GM18511 (cell line): ENCODE results near the gene GPR107.

Experiments
- ATAC-seq: cut with Tn5 transposase; IDR thresholded peaks from one replicate; pipeline ENCODE4 v1.9.1; 2021; ENCODE audit warnings: mild to moderate bottlenecking, moderate library complexity; ENCODE audit not compliant: unreplicated experiment

The GPR107 gene

GRCh38 chr9:130128733-130129431 is 75.2 kb downstream of the GPR107 start:
- peak; percentile 71 for ATAC-seq

- no peak for ATAC-seq
Observed at GRCh38 chr9:130129432-130130061, 75.8 kb downstream of the GPR107 start.

GRCh38 chr9:130132746-130133145 is 79.0 kb downstream of the GPR107 start:
- ATAC-seq: no peak

DNA sequence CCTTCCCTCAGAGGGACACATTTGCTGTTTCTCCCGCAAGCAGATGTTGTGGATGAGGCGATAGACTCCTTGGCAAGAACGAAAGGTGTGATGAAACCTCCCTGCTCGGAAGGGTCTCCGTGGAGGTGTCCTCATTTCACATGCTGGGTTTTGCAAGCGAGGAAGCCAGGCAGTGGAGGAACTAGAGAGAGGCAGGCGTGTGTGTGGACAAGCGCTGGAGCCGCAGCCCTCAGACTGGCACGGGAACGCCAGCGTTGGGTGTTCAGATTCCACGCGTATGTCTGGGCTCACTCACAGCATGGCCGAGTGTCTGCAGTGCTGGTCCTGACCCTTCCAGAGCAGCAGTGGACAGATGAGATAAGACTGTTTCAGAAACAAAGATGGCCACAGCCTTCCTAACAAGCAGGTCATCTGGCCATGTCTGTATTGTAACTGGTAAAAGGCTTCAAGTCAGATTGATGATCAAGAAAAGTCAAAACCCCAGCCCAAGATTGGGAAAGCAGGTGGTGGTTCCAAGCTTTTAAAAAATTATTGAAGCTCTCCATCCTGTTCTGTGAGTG is 83.5 kb downstream of the GPR107 start:
- no peak for ATAC-seq

DNA sequence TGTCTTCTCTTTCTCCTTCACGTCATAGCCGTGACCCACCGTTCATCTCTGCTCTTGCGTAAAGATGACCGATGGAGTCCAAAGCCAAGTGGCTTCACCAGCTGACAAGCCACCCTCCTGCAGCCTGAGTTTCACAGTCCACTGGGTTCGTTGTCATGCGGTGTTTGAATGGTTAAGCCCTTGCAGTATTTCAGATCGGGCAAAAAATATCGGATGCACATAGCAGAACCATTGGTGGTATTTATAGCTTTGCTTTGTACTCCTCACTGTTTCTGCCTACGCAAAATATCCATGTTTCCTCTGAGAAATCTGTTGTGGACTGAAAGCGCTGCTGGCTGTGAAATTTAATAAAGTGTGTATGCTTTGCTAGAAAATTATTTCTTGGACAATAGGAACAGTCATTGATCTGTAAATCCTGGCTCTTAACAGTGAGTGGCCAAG is 84.0 kb downstream of the GPR107 start:
- no peak for ATAC-seq

DNA sequence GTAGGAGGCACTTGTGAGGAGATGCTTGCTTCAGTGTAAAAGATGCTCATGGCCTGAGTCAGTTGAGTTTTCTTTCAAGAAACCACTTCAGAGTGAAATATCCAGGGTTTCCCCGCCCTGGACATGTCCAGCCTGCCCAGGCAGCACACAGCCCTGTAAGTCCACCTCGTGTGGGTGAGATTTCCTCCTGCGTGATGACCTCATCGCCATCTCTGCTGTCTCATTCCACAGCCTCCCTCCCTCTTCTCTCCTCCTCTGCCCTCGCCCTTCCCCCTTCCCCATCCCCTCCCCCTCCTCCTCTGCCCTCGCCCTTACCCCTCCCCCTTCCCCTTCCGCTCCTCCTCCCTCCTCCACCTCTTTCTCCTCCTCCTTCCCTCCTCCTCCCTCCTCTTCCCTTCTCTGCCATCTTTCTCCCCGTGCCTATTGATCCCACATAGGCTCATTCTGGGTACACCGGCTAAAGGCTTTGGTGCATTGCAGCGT is 84.5 kb downstream of the GPR107 start:
- ATAC-seq: no peak

DNA sequence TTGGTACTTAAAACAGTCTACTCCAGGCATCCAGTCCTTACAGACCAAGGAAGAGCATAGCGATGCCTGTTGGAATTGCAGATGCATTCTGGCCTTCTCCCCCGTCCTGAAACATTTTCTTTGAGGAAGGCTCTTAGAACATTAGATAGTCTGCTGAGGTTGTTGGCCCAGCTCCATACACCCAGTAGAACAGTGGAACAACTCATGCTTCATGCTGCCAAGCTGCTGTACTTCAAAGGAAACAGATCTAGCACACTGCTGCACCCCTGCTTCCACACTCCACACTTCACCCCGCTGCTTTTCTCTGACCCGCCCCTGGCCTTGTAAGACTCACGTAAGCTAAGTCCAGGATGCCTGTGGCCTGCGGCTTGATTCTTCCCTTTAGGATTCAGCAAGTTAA is 85.1 kb downstream of the GPR107 start:
- ATAC-seq: no peak

DNA sequence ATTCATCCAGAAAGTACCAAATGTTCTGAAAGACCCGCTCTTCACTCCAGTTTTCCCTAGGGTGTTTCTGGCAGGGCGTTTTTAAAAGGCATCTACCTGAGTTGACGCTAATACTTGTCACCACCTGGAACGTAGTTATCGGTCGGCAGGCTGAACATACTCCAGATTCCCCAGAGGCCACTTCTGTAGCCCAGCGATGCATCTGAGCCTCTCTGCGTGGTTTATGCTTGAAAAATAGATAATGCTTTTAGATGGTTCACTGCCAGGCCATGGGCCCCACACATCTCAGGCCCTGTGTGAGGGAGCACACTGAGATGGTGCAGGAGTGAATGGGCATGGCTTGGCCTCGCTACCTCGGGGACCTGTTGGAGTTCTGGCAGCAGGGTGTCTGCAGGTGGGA is 85.5 kb downstream of the GPR107 start:
- no peak for ATAC-seq

- ATAC-seq: no peak
Observed at GRCh38 chr9:130140706-130141105, 87.0 kb downstream of the GPR107 start.

DNA sequence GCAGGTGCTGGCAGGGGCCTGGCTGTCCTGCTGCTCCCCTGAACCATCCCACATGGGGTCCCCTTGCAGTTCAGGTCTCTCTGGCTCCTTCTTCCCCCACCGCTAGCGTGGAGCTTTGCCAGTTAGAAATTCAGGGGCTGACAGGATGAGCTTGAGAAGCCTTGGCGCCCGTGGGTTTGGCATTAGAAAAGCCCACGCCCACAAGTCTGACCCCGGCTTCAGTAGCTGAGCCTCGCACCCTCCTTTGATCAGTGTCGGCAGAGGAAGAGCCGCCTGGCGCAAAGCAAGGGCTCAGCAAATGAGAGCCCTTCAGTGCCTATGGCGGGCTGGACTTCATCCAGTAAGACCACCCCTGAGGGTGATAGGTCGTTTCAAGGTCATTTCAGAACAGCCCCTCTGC is 88.3 kb downstream of the GPR107 start:
- no peak for ATAC-seq

DNA sequence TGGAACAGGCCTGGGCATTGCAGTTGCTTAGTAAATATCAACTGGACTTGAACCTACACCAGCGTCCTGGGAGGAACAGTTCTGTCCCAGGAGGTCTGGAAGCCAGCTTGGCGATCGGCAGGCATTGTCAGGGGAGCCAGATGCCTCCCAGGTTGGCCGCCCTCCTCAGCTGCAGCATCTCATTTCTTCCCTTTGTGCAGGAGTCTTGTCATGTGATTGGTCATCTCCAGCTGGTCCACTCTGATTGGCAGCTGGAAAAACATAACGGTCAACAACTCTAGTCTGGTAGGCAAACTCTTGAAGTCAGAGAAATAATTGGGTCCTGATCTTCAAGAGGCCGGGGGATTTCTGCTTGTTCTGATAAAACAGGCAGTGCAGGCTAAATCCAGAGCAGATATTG is 88.9 kb downstream of the GPR107 start:
- ATAC-seq: no peak

- ATAC-seq: no peak
Observed at GRCh38 chr9:130143279-130143893, 89.7 kb downstream of the GPR107 start.

GRCh38 chr9:130143958-130144366 is 90.3 kb downstream of the GPR107 start:
- no peak for ATAC-seq

DNA sequence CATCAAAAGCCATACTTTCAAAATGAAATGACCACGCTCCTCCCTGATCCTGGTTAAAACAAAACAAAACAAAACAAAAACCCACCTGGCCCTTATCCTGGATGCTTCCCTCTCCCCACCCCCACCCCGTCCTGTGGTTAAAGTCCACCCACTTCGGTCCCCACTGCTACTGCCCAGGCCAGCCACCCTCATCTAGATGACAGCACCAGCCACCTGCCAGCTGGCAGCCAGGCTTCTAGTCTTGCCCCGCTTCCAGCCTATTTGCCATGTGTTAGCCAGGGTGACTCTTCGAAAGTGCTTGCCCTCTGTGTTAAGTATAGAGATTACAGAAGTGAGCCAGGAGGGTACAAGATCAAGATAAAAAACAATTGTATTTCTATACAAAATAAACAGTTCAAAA is 91.0 kb downstream of the GPR107 start:
- no peak for ATAC-seq

- no peak for ATAC-seq
Observed at GRCh38 chr9:130145658-130146057, 92.0 kb downstream of the GPR107 start.

DNA sequence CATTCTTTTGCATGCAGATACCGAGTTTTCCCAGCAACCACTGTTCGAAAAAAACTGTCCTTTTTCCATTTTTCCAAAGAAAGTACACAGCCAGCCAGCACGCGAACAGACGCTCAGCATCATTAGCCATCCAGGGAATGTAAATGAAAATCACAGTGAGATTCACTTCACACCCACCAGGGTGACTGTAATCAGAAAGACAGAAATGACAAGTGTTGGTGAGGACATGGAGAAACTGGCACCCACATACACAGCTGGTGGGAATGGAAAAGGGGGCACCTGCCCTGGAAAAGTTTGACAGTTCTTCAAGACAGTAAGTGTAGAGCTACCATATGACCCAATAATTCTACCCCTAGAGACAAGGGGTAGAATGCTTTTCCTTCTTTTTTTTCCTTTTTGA is 93.5 kb downstream of the GPR107 start:
- ATAC-seq: no peak

GRCh38 chr9:130147910-130148309 is 94.2 kb downstream of the GPR107 start:
- ATAC-seq: no peak

DNA sequence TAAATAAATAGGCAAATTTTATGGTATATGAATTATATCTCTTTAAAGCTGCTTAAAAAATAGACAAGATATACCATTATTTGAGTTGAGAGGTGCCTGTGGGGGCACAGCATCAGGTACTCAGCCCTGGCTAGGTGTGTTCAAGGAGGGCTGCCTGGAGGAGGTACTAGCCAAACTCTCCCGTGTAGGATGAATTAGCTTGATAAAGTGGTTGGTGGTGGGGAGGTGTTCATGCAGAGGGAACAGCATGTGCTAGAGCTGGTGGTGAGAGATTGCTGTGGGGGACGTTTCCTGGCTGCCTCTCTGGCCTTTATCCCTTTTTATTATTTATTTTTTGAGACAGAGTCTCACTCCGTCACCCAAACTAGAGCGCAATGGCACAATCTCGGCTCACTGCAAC is 95.3 kb downstream of the GPR107 start:
- ATAC-seq: no peak

GRCh38 chr9:130149654-130150286 is 96.1 kb downstream of the GPR107 start:
- no peak for ATAC-seq

DNA sequence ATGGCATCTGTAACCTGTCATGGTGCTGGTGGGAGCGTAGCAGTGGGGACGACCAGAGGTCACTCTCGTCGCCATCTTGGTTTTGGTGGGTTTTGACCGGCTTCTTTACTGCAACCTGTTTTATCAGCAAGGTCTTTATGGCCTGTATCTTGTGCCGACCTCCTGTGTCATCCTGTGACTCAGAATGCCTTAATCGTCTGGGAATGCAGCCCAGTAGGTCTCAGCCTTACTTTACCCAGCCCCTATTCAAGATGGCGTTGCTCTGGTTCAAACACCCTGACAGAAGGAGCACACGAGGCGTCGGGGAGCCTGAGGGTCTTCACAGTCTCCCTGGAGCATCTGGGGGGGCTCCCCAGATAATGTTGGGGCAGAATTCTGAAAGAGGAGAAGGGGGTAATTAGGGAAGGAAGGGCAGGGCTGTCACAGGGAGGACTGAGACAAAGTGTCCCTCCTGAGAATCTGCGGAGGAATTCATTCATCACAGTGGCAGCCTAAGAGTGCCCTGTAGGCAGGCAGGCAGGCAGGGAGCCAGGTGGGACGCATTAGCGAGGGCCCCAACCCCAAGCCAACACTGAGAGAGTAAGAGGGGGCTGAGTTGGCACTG is 97.2 kb downstream of the GPR107 start:
- ATAC-seq: no peak

DNA sequence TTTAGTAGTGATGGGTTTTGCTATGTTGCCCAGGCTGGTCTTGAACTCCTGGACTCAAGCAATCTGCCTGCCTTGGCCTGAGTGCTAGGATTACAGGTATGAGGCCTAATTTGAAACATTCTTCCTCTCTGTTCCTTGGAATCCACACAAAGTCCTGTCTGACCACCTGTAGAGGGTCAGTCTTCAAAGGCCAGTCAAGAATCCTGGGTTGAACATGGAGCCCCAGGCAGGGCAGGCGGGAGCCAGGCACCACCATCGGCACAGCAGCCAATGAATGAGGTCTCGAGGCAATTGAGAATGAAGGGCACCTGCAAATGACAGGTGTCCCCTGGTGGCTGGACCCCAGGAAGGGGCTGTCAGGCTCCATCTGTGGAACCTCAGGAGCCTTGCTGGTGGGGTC is 101.1 kb downstream of the GPR107 start:
- ATAC-seq: no peak
